NCI-H1092 treated with DMSO at 0.1 percent for 48 hours (cell line): ENCODE measurements around the gene TCERG1L.
"Not testable (repeated sequence)": the region's sequence is repeated elsewhere in the genome, so short reads cannot be mapped to it uniquely, and the experiment has no call there.

Experiments
- DNase-seq: peaks from one replicate; lab custom pipeline; 2025; lab: John Stamatoyannopoulos, UW

The TCERG1L gene

GRCh38 chr10:131143425-131144165 is 167.9 kb downstream of the TCERG1L start:
- DNase-seq = no peak

- no peak for DNase-seq
Measured at GRCh38 chr10:131142517-131143380, 168.8 kb downstream of the TCERG1L start.

DNA sequence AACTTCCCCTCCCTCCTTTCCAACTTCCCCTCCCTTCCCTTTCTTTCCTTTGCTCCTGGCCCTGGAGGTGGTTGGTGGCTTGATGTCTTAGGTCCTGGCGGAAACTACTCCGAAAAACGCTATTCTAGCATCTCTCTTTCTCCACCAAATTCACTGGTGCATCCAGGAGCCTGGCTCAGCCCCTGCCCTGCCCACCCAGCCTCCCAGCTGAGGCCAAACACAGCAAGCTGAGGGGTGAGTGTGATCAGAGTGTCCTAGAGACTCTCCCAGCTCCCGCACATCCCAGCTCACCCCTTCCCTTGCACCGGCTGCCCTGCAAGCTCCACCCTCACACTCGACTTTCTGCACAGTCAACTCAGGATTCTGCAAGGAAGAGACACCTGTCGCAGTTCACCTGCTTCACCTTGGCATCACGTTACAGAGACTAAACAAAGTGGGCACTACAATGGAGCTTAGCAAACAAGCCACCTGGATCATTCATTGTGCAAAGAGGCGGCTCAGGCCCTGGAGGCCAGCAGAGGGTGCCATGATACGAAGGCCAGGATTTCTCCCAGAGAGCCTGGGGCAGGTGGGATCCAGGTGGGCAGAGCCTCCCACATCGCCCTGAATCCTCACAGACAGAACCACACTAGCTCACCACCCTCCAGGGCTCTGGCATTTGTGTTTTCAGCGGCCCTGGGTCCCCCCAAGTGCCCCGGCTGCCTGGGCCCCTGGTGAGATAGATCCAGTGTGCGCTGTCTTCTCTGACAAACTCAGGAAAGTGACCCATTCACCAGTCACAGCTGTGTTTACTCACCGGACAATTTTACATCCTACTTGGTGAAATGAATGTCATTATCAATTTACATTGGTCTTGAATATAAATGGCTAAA is 169.6 kb downstream of the TCERG1L start:
- peak; percentile 79 for DNase-seq

DNA sequence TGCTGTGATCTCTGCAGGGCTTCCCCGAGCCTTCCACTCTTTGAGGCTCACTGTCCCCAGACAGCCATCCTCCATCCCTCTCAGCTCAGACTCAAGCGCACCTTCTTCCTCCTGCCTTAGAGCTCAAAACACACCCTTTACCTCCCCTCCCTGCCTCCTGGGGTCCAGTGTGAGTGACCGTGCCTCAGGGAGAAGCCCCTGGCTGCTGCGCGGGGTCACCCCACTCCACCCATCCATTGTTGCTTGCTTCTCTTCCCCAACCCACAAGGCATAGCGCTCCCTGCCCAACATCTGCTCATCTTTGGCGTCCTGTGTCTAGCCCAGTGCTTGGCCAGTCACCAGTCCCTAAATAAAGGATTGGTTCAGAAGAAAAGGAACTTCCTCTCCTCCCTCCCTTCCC is 170.3 kb downstream of the TCERG1L start:
- no peak for DNase-seq

GRCh38 chr10:131140606-131141005 is 170.9 kb downstream of the TCERG1L start:
- DNase-seq = no peak

GRCh38 chr10:131137223-131137622 is 174.3 kb downstream of the TCERG1L start:
- DNase-seq = no peak

- DNase-seq = not testable (repeated sequence)
Measured at GRCh38 chr10:131136336-131136735, 175.2 kb downstream of the TCERG1L start.

GRCh38 chr10:131135716-131136115 is 175.8 kb downstream of the TCERG1L start:
- DNase-seq = no peak

DNA sequence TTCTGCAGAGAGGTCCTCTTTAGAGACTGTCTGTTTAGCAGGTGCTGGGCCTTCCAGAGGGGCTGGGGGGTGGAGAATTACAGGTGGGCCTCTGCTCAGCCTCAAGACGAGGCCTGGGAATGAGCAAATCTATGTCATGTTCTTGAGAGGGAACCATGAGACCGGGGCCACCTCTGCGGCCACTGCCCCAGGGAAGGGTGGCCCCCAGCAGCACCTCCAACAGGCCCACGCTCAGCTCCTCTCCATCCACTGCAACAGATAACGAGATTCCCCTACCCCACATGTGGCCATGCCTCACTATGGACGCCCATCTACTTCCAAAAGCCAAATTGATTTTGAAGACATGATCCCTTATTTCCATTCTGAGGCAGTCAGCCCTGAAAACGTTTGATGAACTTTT is 176.9 kb downstream of the TCERG1L start:
- no peak for DNase-seq

DNA sequence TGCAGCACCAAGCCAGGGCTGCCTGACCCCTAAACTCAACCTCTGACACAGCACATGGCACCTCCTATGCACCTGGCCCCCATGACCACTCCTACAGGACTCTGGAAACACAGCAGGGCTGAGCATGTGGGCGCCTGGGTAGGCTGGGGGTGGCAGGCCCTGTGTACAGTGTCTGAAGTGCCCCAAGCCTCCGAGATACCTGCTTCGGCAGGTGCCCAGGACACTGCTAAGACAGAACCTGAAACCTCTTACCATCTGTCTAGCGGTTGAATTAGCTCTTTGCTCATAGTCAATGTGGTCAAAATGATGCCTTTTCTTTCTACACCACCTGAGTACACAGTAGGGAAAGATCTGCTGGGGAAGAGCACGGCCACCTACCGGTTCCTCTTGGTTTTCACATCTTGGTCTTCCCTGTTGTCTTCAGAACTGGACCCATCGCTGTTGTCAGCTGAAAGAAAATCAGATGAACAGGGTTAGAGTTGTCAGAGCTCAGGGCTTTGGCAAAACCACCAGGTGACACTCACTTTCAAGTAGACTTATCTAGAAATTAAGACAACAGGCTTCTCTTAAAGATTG is 177.4 kb downstream of the TCERG1L start:
- no peak for DNase-seq

- DNase-seq = no peak
Measured at GRCh38 chr10:131132681-131133080, 178.8 kb downstream of the TCERG1L start.

- no peak for DNase-seq
Measured at GRCh38 chr10:131131726-131132591, 179.6 kb downstream of the TCERG1L start.

- DNase-seq = no peak
Measured at GRCh38 chr10:131130025-131130424, 181.5 kb downstream of the TCERG1L start.

- no peak for DNase-seq
Measured at GRCh38 chr10:131129544-131129943, 182.0 kb downstream of the TCERG1L start.

- DNase-seq = no peak
Measured at GRCh38 chr10:131128731-131129130, 182.8 kb downstream of the TCERG1L start.

GRCh38 chr10:131127610-131128009 is 183.9 kb downstream of the TCERG1L start:
- DNase-seq = no peak

- DNase-seq = no peak
Measured at GRCh38 chr10:131127138-131127589, 184.4 kb downstream of the TCERG1L start.

DNA sequence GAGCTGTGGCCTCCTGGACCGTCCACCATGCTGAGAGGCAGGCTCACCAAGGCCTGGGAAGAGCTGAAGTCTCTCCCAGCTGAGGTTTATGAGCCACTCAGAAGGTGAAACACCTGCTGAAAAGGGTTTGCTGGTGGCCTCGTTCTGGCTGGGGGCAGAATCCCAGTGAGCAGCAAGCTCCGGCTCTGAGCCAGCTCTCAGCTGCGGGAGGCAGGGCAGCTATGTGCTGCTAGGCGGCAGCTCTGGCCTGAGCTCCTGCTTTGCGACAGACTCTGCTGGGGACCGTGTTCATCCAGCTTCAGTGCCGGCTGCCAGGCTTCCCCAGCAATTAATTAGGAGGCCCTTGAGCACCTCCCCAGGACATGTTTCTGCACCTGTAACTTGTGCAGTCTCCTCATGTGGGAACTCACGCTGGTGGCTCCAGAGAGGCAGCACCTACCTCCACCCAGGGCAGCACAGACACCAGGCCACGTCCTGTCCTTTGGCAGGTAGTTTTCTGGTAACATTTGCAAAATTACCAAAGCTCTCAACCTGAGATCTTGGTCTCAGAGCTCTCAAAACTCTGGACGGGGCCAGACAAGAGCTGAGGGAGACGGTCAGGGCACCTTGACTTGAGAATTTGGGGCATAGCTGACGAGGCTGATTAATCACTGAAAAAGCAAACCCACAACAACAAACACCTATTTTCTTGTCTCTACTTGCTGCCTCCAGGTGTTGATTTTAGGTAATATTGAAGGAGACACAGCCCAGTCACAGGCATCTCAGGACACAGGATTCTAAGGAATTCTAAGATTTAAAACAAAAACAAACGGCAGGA is 185.0 kb downstream of the TCERG1L start:
- DNase-seq = peak; percentile 41

- no peak for DNase-seq
Measured at GRCh38 chr10:131125511-131126225, 185.9 kb downstream of the TCERG1L start.
